ENCODE data around the gene ELOB. TPM values are rescaled to one million over a fixed set of nuclear protein-coding genes. Genes with fewer than 3 reads are reported as not detected.
A peak's percentile ranks its signal among the peaks of the same experiment; 100 is the strongest.

ELOB gene
- total and polyA plus RNA-seq, 8 donors: 69.9 to 318 (median 101) TPM

DNA sequence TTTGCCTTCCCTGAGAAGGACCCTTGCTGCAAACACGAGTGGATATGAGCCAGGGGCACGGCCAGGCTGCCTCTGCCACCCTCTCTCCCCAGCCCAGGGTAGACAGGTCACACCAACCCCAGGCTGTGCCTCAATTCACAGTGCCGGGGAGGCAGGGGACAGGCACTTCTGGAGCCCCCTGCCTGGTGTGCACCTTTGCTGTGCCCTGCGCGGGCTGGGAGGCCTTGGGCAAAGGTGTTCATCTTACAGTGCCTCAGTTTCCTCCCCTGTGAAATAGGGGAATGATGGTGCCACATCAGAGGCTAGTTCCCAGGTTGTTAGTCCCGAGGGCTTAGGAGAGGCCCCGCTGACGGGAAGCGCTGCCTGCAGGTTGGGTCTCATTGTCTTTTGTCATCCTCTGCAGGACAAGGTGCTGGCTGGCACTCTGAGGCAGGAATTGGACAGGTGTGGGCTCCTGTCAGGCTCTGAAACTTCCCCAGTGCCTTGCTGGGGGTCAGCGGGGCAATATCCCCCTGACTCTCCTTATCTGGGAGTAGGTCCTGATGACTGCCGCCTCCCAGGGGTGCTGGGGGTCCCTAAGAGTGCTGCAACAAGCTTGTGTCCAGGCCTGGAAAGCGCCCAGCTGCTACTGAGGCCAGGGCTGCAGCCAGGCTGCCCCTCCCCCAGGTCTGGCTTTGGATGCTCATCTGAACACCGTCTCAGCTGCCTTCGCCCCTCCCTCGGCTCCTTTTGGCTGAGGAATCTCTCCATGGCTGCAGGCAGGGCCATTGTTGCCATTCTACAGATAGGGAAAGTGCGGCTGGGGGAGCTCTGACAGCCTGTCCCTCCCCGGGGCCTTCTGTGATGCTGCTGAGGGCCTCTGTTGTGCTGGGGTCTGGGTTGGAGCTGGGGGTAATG lies 43.1 kb upstream of the ELOB start:
- no peak overlapping the region for H3K4me3 ChIP-seq
- no peaks in the 10 kb centered on the region for H3K36me3 ChIP-seq
- no peak overlapping the region for H3K27ac ChIP-seq
- ATAC-seq (no peak), FAIRE-seq (no peak), DNase-seq (peak in 2 of 6 donors; percentile 40 to 47)
- no peaks in the 10 kb centered on the region for H3K4me1 ChIP-seq
- 57 to 61% methylated on average over 17 of the region's 17 CpGs for WGBS, 2 donors
- TF ChIP-seq, protein P1, sequence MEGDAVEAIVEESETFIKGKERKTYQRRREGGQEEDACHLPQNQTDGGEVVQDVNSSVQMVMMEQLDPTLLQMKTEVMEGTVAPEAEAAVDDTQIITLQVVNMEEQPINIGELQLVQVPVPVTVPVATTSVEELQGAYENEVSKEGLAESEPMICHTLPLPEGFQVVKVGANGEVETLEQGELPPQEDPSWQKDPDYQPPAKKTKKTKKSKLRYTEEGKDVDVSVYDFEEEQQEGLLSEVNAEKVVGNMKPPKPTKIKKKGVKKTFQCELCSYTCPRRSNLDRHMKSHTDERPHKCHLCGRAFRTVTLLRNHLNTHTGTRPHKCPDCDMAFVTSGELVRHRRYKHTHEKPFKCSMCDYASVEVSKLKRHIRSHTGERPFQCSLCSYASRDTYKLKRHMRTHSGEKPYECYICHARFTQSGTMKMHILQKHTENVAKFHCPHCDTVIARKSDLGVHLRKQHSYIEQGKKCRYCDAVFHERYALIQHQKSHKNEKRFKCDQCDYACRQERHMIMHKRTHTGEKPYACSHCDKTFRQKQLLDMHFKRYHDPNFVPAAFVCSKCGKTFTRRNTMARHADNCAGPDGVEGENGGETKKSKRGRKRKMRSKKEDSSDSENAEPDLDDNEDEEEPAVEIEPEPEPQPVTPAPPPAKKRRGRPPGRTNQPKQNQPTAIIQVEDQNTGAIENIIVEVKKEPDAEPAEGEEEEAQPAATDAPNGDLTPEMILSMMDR (IDR thresholded peaks at IDR 0.05): no peak
- H3K27me3 ChIP-seq: no peaks in the 10 kb centered on the region
- intact Hi-C loops (cut with DNase I): no loop called here
- no peaks in the 10 kb centered on the region for H3K9me3 ChIP-seq

DNA sequence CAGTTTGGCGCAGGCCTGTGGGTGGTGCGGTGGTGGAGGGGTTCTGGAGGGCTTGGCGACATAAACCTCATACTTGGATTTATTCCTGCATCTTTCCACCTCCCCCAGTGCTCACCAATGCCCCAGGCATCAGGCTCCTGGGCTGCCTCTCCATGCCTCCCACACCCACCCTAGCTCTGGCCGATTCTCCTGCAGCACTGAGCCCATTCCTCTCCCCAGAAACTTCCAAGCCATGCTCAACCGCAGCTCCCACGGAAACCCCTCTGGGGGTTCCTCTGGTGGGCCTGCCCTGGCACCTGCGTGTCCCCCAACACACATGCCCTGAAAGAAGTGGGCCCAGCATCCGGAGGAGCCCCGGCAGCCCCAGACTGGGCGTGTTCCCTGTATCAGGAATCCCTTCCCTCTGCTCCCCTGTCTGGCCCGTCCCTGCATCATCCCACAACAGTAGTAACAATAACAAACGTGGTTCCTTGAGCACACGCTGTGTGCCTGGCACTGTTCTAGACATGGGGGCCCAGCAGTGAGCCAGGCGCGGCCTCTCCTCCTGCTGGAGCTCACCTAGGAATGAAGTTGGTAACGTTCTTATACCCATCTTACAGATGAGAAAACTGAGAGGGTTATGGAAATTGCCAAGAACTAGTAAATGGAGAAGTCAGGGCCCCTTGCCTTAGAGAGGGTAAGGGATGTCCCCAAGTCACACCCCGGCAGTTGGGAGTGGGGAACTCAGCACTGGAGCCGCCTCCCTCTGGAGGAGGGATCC lies 42.3 kb upstream of the ELOB start:
- Histone ChIP-seq H3K36me3 (no peaks in the 10 kb centered on the region), H3K9me3 (no peaks in the 10 kb centered on the region), H3K4me1 (no peaks in the 10 kb centered on the region), H3K27ac (no peak overlapping the region), H3K4me3 (no peak overlapping the region), H3K27me3 (no peaks in the 10 kb centered on the region)
- no peak for ATAC-seq
- intact Hi-C loops (cut with DNase I): no loop called here
- peak in 2 of 6 donors; percentile 38 to 42 for DNase-seq
- 78 to 82% methylated on average over 17 to 18 of the region's 18 CpGs for WGBS, 2 donors
- no peak for FAIRE-seq
- TF ChIP-seq, protein P1 (IDR thresholded peaks at IDR 0.05): no peak

DNA sequence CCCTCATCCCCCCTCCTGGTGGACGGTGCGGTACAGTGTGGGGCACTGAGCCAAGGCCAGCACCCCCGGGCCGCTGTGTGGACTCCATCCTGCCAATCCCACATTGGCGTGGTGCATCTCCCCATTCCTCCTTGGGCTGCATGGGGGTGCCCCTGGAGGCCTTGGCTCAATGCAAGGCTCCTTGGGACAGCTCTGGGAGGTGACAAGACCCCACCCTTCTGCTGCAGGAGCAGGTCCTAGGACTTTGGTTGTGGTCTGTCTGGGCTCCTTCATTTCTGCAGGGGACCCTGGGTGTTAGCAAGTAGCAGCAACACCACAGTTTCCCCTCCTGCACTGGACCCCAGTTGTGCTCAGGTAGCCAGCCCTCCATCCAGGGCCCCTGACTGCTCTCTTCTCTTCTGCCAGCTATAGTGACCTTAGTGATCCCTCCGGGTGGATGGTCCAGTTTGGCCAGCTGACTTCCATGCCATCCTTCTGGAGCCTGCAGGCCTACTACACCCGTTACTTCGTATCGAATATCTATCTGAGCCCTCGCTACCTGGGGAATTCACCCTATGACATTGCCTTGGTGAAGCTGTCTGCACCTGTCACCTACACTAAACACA lies 41.3 kb upstream of the ELOB start:
- WGBS, 2 donors: 76 to 79% methylated on average over 10 of the region's 10 CpGs
- TF ChIP-seq, protein P1 (IDR thresholded peaks at IDR 0.05): no peak

DNA sequence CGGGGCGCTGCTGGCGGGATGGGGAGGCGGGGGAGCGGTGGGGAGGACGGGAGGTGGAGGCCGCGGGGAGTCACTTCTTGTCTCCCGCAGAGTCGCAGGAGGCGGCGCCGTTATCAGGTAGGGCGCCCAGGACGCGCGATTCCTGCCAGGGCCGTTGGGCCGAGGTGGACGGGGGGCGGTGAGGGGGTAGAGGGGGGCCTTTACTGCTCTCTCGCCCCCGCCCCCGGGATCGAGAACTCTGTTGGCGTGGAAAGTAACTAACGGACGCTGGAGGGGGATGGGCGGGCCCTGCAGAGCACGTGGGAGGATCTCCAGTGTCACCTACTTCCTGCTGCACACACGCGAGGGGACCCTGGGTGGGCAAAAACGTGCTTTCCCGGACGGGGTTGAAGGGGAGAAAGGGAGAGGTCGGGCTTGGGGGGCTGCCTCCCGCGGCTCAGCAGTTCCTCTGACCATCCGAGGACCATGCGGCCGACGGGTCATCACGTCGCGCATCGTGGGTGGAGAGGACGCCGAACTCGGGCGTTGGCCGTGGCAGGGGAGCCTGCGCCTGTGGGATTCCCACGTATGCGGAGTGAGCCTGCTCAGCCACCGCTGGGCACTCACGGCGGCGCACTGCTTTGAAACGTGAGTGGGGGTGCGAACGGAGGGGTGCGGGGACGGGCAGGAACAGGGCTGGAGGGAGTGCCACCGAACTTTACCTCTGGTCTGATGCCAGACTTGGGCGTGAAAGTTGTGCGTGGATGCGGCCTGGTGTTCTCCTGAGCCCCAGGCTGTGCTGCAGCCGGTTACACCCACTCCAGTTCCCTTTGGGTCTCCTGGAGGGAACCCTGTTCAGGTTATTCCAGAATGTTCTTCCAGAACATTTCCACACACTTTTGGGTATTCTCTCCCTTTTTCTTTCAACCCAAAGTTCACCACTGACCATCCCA lies 40.5 kb upstream of the ELOB start:
- no peaks in the 10 kb centered on the region for H3K27me3 ChIP-seq
- 60 to 71% methylated on average over 50 to 68 of the region's 68 CpGs for WGBS, 2 donors

More for the DNA sequence above, 41.3 kb upstream of the ELOB start:
- no peak for ATAC-seq
- Histone ChIP-seq H3K9me3 (no peaks in the 10 kb centered on the region), H3K27ac (no peak overlapping the region), H3K27me3 (no peaks in the 10 kb centered on the region), H3K4me3 (no peak overlapping the region), H3K4me1 (no peaks in the 10 kb centered on the region), H3K36me3 (no peaks in the 10 kb centered on the region)
- DNase-seq: peak in 1 of 6 donors; percentile 34
- intact Hi-C loops (cut with DNase I): no loop called here
- no peak for FAIRE-seq

More for the DNA sequence above, 40.5 kb upstream of the ELOB start:
- FAIRE-seq (no peak), DNase-seq (peak in 1 of 6 donors; percentile 54), ATAC-seq (peak in 1 of 4 donors; percentile 31)
- TF ChIP-seq, protein P1 (IDR thresholded peaks at IDR 0.05): no peak
- intact Hi-C loops (cut with DNase I): no loop called here
- H3K4me3 ChIP-seq: no peak overlapping the region
- no peaks in the 10 kb centered on the region for H3K36me3 ChIP-seq
- H3K9me3 ChIP-seq: no peaks in the 10 kb centered on the region
- no peaks in the 10 kb centered on the region for H3K4me1 ChIP-seq
- no peak overlapping the region for H3K27ac ChIP-seq
